Thymus (tissue), 11 donors: ENCODE data around the gene ASTN2. TPM values are rescaled to one million over a fixed set of nuclear protein-coding genes. Genes with fewer than 3 reads are reported as not detected.

Source experiments
- DNase-seq, 9 donors: peaks; one replicate each; pipeline ENCODE4 v3.0.0-alpha.2; 2013; ENCODE audit warnings: low spot score in 9 of 9, low read depth in 6 of 9, missing footprints in 1 of 9
- H3K27ac ChIP-seq, 2 donors: one replicate each; pipeline ENCODE4 v1.5.1; 2013; ENCODE audit warnings: control low read depth in 1 of 2, low read depth in 1 of 2, low read length in 1 of 2, mild to moderate bottlenecking in 1 of 2, moderate library complexity in 1 of 2
- H3K27me3 ChIP-seq, 2 donors: one replicate each; pipeline ENCODE4 v1.5.1; 2013; ENCODE audit warnings: low read length in 1 of 2; ENCODE audit not compliant: control insufficient read depth in 2 of 2, insufficient read depth in 1 of 2
- H3K36me3 ChIP-seq, 2 donors: one replicate each; pipeline ENCODE4 v1.5.1; 2013; ENCODE audit warnings: low read length in 1 of 2, mild to moderate bottlenecking in 1 of 2, moderate library complexity in 1 of 2; ENCODE audit not compliant: control insufficient read depth in 2 of 2, insufficient read depth in 2 of 2
- H3K4me1 ChIP-seq, 2 donors: one replicate each; pipeline ENCODE4 v1.5.1; 2013; ENCODE audit warnings: low read length in 2 of 2; ENCODE audit not compliant: control insufficient read depth in 2 of 2, insufficient read depth in 2 of 2
- H3K4me3 ChIP-seq, 2 donors: one replicate each; pipeline ENCODE4 v1.5.1; 2013; ENCODE audit warnings: low read length in 2 of 2, control low read depth in 1 of 2, mild to moderate bottlenecking in 1 of 2
- H3K9me3 ChIP-seq, 2 donors: one replicate each; pipeline ENCODE4 v1.5.1; 2013; ENCODE audit warnings: low read length in 1 of 2, mild to moderate bottlenecking in 1 of 2; ENCODE audit not compliant: control insufficient read depth in 2 of 2, insufficient read depth in 1 of 2
- WGBS: extraction: QIAGEN DNeasy Blood & Tissue Kit; methylation state at CpG from one replicate; pipeline ENCODE4 v1.1.7; 2013; 5-methylcytosine and 5-hydroxymethylcytosine counted together
- polyA plus RNA-seq: library from polyadenylated mRNA; stranded (reverse); fragments of 200-250 nt; gene quantifications from one replicate; pipeline ENCODE4 v1.2.3, GENCODE V29; 2013
- total RNA-seq: library from RNA; stranded (reverse); fragments of 120-200 nt; gene quantifications from one replicate; pipeline ENCODE4 v1.2.4, GENCODE V29; 2013
- donor health status: healthy.

The ASTN2 gene
- total and polyA plus RNA-seq, 2 donors, result 5.8 to 5.9 TPM

DNA sequence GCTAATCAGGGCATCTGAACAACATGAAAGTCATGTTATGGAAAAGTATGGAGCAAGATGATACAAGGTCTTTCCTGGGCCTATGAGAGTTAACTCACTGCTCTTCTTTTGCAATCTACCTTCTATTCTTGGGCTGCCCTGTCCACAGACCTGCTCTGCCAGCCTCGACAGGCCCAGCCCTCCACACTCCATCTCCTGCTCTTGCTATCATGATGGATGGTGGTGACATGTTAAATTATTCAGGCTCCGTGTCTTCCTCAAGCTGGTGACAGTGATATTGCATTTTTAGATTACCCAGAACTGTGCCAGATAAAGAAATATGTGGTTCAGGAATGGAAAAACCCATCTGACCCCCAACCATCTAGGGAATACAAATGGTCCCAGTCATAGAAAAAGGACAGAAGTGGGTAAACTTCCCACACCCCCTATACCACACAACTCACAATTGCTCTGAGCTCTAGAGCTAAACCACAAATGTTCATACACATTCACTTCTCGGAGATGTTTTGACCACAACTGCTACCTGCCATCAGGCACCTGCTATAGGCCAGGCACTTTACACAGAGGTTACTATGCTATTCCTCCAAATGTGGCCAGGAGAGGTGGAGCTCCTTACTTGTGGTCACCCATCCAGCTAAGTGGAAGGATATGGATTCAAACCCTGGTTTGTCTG is 311.3 kb downstream of the ASTN2 start:
- WGBS, result 26% methylated on average over 3 of the region's 3 CpGs
- H3K36me3 ChIP-seq, result no peaks in the 10 kb centered on the region
- DNase-seq, result no peak
- no peak overlapping the region for H3K4me3 ChIP-seq
- no peak overlapping the region for H3K27ac ChIP-seq
- no peaks in the 10 kb centered on the region for H3K4me1 ChIP-seq
- H3K9me3 ChIP-seq, result no peaks in the 10 kb centered on the region
- H3K27me3 ChIP-seq, result no peaks in the 10 kb centered on the region

DNA sequence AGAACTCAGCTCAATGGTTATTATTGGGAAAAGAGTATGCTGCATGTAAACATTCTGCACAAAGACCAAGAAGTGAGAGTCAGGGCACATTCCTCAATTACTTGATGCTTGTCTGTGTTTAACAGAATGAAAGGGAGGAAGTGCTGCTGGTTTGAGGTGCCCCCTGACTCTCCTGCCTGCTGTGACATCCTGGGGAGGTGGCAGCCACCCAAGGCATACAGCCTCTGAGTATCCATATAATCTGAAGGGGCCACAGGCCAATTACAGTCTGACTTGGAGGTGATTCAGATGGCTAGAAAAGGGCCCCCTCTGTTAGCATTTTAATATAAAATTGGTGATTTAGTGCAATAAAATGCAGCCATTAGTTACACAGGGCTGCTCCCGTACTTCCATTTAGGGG is 313.8 kb downstream of the ASTN2 start:
- WGBS, result 94% methylated on average over 1 of the region's 1 CpG
- Histone ChIP-seq H3K36me3 (no peaks in the 10 kb centered on the region), H3K9me3 (no peaks in the 10 kb centered on the region), H3K4me3 (no peak overlapping the region), H3K4me1 (no peaks in the 10 kb centered on the region), H3K27me3 (no peaks in the 10 kb centered on the region), H3K27ac (no peak overlapping the region)
- no peak for DNase-seq

DNA sequence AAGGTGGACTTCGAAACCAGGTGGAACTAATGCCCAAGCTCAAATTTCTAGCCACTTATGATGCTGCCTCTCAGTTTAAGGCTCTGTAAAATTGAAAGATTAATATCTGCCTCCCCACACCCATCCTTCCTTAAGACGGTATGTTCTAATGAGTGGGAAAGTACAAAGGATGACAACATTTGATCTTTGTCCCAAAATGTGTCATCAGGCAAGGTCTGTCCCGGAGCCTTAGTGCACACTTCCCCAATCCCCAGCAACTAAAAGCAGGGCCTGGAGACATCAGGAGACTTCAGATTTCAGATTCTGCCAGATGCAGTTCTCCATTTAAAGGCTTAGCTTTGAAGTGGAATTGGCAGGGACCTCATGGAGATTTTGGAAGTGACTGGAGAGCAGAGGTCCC is 316.5 kb downstream of the ASTN2 start:
- Histone ChIP-seq H3K4me1 (no peaks in the 10 kb centered on the region), H3K36me3 (no peaks in the 10 kb centered on the region), H3K27me3 (no peaks in the 10 kb centered on the region), H3K27ac (no peak overlapping the region), H3K9me3 (no peaks in the 10 kb centered on the region), H3K4me3 (no peak overlapping the region)
- WGBS, result 92% methylated on average over 3 of the region's 3 CpGs
- no peak for DNase-seq

DNA sequence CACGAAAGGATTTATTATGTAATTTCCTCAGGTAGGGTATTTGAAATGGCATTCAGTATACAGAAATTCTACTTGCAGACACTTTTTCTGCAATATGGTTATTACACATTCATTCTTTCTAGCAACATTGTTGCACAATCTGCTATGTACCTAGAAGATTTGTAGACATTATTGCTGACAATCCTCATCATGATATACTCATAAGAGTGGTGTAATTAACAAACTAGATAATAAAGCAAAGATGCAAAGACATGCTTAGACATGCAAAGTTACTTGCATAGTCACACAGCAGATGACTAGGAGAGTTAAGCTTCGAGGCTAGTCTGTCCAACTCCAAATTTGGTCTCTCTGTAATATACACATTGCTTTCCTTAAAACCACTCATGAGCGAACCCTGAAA is 317.1 kb downstream of the ASTN2 start:
- no peaks in the 10 kb centered on the region for H3K4me1 ChIP-seq
- H3K27me3 ChIP-seq, result no peaks in the 10 kb centered on the region
- 90% methylated on average over 3 of the region's 3 CpGs for WGBS
- no peak for DNase-seq
- H3K27ac ChIP-seq, result no peak overlapping the region
- H3K36me3 ChIP-seq, result no peaks in the 10 kb centered on the region
- H3K4me3 ChIP-seq, result no peak overlapping the region
- H3K9me3 ChIP-seq, result no peaks in the 10 kb centered on the region

DNA sequence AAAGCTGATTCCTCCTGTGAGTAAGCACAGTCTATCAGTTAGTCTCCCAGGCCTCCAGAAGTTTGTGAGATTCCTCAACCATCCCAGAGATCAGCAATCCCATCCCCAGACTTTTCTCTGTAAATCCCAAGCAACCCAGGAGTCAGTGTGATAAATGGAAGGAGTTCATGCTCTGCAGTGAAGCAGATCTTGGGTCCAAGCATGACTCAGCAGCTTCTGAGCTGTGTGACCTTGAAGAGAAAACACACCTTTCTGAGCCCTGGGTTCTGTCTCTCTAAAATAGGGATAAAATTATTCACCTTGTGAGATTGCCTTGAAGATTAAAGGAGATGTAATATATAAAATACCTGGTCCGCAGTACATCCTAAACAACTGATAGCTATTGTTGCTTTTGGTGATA is 318.7 kb downstream of the ASTN2 start:
- H3K9me3 ChIP-seq, result no peaks in the 10 kb centered on the region
- no peak overlapping the region for H3K27ac ChIP-seq
- no peak for DNase-seq
- H3K36me3 ChIP-seq, result no peaks in the 10 kb centered on the region
- no peaks in the 10 kb centered on the region for H3K4me1 ChIP-seq
- no peak overlapping the region for H3K4me3 ChIP-seq
- H3K27me3 ChIP-seq, result no peaks in the 10 kb centered on the region
- WGBS, result 100% methylated on average over 1 of the region's 1 CpG

DNA sequence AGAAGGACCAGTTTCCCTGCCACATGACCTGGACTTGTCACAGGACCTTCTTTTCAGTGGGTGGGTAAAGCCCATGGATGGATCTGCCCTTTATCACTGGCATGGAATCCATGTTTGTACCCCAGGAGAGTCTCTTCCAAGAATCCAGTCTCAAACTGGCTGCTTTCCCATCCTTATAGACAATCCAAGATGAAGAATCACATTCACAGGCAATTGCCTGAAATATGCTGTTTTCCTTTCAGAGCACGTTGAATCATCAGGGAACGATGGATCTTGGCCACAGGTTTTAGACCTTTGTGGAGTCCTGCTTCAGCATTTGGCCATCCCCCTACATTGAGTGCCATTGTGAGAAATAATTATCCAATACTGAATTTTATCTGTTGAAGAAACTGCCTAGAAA is 319.8 kb downstream of the ASTN2 start:
- no peak for DNase-seq
- no peaks in the 10 kb centered on the region for H3K27me3 ChIP-seq
- no peak overlapping the region for H3K4me3 ChIP-seq
- H3K36me3 ChIP-seq, result no peaks in the 10 kb centered on the region
- WGBS, result 94% methylated on average over 2 of the region's 2 CpGs
- no peak overlapping the region for H3K27ac ChIP-seq
- H3K4me1 ChIP-seq, result no peaks in the 10 kb centered on the region
- H3K9me3 ChIP-seq, result no peaks in the 10 kb centered on the region

DNA sequence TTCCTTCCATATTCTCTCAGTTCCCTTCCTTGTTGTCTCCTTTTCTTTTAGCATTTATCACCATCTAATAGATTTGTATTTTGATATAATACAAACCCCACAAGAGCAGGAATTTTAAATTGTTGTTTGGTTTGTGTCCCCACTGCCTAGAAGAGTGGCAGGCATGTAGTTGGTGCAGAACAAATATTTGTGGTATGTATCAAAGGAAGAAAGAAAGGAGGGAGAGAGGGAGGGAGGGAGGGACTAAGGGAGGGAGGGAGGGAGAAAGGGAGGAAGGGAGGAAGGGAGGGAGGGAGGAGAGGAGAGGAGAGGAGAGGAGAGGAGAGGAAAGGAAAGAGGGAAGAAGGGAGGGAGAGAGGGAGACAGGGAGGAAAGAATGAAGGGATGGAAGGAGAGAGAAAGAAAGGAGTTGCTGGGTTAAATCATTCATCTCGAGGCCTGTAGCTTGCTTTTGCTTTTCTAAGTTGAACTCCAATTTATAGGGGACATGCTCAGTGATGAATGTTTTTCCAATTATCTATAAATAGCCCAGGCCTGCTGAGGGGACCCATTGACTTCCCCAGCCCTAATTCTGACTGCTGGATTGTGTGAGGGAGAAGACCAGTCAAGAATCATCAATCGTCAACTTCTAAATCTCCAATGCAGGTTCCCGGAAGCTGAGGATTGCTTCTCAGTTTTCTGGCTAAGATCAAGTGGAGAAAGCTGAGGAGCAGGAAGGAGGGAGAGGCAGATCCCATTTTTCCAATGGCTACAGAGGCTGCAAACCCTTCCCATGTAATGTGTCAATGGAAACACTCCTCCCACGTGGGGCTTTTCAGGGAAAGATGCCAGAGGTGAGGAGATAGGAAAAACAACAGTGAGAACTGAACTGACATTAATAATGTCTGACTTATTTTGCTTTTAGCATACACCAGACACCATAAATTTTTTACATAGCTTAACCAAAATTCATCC is 320.7 kb downstream of the ASTN2 start:
- Histone ChIP-seq H3K4me1 (no peaks in the 10 kb centered on the region), H3K27me3 (no peaks in the 10 kb centered on the region), H3K4me3 (no peak overlapping the region), H3K27ac (no peak overlapping the region), H3K9me3 (no peaks in the 10 kb centered on the region), H3K36me3 (no peaks in the 10 kb centered on the region)
- no peak for DNase-seq
- WGBS, result 81% methylated on average over 4 of the region's 4 CpGs

DNA sequence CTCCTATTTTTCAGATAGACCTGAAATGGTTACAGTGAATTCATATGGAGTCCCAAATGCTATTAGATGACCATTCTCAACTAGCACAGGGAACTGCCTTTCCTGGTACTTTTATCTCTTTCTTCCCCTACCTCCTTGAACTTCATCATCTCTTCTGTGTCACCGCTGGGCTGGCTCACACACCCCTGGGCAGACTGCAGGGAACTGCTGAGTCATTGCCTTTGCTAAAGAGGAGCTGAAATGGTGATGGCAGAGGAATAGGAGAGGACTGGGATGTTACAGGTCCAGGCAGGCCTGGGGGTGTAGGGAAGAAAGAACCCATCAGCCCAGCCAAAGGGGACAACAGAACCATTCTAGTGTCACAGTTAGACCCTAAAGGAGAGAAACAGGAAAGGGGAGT is 322.3 kb downstream of the ASTN2 start:
- Histone ChIP-seq H3K36me3 (no peaks in the 10 kb centered on the region), H3K27me3 (no peaks in the 10 kb centered on the region), H3K27ac (no peak overlapping the region), H3K9me3 (no peaks in the 10 kb centered on the region), H3K4me3 (no peak overlapping the region), H3K4me1 (no peaks in the 10 kb centered on the region)
- 10% methylated on average over 1 of the region's 1 CpG for WGBS
- DNase-seq, result no peak

DNA sequence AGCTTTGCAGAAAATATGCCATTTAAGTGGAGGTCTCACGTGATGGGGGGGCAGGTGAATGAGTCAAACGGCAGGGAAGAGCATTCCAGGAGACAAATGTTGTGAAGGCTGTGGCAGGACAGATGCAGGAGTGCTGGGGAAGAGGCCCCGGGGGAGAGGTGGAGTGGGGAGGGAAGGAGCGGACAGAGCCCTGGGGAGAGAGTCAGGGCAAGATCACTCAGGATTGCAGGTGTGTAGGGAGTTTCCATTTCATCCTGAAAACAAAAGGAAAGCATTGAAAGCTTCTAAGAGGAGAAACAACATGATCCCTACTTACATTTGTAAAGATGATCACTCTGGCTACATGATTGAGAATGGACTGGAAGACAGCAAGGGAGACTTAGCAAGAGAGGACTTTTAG is 323.3 kb downstream of the ASTN2 start:
- H3K4me1 ChIP-seq, result no peaks in the 10 kb centered on the region
- H3K36me3 ChIP-seq, result no peaks in the 10 kb centered on the region
- no peaks in the 10 kb centered on the region for H3K9me3 ChIP-seq
- WGBS, result 72% methylated on average over 4 of the region's 4 CpGs
- no peaks in the 10 kb centered on the region for H3K27me3 ChIP-seq
- peak overlapping the region in 1 of 2 donors; percentile 34 for H3K27ac ChIP-seq
- DNase-seq, result peak in 1 of 9 donors; percentile 4
- no peak overlapping the region for H3K4me3 ChIP-seq
